Measurements from ENCODE around the gene RILPL1. TPM values are rescaled to one million over a fixed set of nuclear protein-coding genes. Genes with fewer than 3 reads are reported as not detected.
"Not testable (repeated sequence)": the region's sequence is repeated elsewhere in the genome, so short reads cannot be mapped to it uniquely, and the experiment has no call there.

Gene RILPL1
- total RNA-seq, 4 donors from 2014 or later, result 8.5 to 21.9 (median 11.2) TPM

DNA sequence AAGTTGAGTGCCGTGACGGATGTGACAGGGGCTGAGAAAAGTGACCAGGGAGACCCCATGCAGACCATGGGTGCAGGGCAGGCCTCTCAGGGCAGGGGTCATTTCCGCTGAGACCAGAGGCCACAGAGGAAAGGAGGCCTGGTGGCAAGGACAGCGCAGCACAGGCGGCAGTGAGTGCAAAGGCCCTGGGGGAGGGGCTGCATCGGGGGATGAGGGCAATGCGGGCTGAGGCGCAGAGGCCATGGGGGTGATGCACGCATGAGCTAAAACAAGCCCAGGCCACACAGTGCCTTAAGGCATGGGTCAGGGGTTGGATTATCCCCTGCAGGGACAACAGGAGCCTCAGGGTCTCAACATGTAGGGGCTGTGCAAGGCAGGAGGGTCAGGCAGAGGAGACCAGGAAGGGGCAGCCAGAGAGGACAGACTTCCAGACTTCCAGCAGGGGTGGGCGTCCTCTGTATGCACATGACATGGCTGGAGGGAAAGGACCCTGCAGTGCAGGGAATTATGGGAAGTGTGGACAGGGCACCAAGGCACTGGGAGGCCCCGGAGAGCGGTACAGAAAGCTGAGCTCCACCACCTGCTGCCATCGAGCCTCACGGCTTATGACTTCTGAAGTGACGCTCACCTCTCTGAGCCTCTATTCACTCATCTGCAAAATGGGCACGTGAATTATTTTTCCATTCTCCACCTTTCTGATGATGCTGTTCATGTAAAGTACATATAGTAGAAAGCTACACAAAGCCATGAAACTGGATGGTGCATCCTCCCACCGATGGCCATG lies 27.3 kb downstream of the RILPL1 start:
- TF ChIP-seq, protein P1, sequence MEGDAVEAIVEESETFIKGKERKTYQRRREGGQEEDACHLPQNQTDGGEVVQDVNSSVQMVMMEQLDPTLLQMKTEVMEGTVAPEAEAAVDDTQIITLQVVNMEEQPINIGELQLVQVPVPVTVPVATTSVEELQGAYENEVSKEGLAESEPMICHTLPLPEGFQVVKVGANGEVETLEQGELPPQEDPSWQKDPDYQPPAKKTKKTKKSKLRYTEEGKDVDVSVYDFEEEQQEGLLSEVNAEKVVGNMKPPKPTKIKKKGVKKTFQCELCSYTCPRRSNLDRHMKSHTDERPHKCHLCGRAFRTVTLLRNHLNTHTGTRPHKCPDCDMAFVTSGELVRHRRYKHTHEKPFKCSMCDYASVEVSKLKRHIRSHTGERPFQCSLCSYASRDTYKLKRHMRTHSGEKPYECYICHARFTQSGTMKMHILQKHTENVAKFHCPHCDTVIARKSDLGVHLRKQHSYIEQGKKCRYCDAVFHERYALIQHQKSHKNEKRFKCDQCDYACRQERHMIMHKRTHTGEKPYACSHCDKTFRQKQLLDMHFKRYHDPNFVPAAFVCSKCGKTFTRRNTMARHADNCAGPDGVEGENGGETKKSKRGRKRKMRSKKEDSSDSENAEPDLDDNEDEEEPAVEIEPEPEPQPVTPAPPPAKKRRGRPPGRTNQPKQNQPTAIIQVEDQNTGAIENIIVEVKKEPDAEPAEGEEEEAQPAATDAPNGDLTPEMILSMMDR (IDR thresholded peaks at IDR 0.05), result no peak
- no peak for ATAC-seq (ENCODE audit: low FRiP score)
- no peak for DNase-seq (ENCODE audit: low spot score)

DNA sequence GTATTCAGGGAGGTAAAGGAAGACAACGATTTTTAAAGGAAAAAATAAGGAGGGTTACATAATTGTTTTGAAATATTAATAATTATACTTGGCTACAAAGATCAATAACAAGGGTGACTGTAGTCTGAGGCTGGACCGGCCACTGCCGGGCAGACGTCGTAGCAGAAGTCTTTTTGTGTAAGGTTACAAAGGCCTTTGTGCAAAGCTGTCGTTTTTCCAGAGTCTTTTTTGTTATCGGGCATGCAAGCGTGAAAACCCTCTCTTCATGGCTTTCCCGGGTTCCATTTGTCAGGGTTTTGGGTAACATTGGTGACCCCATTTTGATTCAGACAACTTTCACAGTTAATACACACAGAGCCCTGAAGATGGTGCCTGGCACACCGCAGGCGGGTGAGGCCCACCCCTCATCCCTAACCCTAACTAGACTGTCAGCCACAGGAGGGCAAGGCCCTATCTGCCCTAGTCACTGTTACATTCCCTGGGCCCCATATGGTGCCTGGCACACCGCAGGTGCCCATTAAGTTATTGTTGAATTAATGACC lies 31.3 kb downstream of the RILPL1 start:
- DNase-seq (ENCODE audit: low spot score) (no peak), ATAC-seq (ENCODE audit: low FRiP score) (no peak)
- TF ChIP-seq, protein P1 (IDR thresholded peaks at IDR 0.05), result no peak

DNA sequence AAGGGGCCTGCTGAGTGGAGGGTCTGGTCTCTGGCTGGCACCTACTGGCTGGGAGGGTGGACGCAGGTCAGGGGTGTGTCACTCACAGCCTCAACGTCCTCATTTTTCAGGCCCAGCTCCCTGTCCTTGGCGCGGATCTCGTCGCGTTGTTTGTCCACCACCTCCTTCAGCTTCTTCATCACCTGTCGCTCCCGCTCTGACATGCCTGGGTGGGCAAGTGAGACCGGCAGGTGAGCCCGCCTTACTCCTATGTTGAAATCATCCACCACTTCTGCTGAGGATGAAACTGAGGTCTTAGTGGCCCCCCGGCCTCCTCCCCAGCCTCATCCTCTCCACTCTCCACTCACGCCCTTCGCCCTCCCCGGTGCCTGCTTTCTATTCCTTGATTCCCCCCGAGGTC lies 34.2 kb downstream of the RILPL1 start:
- ATAC-seq (ENCODE audit: low FRiP score), result no peak
- TF ChIP-seq, protein P1 (IDR thresholded peaks at IDR 0.05), result no peak

DNA sequence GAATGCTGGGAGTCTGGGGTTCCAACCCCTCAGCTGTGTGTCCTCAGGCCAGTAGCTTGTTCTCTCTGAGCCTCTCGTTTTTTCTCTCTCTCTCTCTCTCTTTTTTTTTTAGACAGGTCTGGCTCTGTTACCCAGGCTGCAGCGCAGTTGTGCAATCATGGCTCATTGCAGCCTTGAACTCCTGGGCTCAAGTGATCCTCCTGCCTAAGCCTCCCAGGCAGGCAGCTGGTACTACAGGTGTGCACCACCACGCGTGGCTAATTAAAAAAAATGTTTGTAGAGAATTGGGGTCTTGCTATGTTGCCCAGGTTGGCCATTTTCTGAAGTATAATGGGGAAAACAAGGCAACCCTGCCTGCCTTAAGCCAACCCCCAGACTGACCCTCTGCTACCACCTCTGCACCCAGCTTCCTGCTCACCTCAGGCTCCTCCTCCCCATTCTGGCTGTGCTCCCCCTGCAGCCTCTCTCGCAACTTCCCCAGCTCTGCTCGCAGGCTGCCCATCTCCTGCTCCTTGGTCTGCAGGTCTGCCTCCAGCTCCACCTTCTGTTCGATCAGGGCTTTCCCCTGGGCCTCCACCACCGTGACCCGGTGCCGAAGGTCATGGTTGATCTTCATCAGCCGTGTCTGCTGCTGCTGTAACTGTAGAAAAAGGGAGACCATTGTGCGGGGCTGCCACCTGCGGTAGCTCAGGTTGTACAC lies 35.2 kb downstream of the RILPL1 start:
- TF ChIP-seq, protein P1 (IDR thresholded peaks at IDR 0.05), result no peak
- ATAC-seq (ENCODE audit: low FRiP score) (no peak), DNase-seq (ENCODE audit: low spot score) (no peak)

More for the DNA sequence above, 34.2 kb downstream of the RILPL1 start:
- DNase-seq (ENCODE audit: low spot score), result no peak

DNA sequence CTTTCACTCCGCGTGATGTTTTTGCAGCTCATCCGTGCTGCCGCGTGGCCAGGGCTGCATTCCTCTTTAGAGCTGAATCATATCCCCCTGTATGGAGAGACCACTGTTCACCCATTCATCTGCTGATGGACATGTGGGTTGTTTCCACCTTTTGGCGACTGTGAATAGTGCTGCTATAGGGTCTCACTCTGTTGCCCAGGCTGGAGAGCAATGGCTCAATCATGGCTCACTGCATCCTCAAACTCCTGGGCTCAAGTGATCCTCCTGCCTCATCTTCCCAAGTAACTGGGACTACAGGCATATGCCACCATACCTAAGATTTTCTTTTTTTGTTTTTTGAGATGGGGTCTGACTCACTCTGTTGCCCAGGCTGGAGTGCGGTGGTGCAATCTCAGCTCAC lies 36.5 kb downstream of the RILPL1 start:
- no peak for DNase-seq (ENCODE audit: low spot score)
- ATAC-seq (ENCODE audit: low FRiP score), result no peak
- TF ChIP-seq, protein P1 (IDR thresholded peaks at IDR 0.05), result no peak

DNA sequence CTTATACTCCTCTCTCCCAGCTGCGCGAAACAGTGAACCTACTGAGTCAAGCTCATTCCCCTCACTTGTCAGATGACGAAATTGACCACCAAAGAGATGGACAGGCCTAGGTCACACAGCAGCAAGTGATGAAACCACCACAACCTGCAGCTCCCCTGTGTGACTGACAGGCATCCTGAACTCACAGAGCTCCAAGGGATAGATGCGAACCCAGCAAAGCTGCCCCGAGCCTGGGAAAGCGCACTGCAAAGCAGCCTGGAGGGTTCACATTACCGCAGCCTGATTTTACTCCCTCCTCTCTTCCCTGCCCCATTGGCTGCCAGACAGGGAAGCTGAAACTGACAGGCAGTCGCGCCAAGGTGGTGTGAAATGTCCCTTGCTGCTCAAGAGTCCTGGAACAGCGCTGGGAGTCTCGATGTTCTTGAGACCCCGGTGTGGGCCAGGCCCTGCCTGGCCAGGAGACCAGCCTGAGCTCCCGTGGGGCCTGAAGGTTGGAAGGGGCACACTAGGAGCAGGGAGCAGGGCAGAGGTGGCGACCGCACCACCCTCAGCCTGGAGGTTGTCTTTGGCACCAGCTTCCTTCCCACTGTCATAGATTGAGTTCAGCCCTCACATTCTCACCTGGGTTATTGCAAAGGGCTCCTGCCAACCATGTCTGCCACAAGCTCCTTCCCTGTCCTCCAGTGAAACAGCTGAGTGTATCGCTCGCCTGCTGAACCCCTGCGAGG lies 39.2 kb downstream of the RILPL1 start:
- ATAC-seq (ENCODE audit: low FRiP score), result no peak
- TF ChIP-seq, protein P1 (IDR thresholded peaks at IDR 0.05), result no peak

DNA sequence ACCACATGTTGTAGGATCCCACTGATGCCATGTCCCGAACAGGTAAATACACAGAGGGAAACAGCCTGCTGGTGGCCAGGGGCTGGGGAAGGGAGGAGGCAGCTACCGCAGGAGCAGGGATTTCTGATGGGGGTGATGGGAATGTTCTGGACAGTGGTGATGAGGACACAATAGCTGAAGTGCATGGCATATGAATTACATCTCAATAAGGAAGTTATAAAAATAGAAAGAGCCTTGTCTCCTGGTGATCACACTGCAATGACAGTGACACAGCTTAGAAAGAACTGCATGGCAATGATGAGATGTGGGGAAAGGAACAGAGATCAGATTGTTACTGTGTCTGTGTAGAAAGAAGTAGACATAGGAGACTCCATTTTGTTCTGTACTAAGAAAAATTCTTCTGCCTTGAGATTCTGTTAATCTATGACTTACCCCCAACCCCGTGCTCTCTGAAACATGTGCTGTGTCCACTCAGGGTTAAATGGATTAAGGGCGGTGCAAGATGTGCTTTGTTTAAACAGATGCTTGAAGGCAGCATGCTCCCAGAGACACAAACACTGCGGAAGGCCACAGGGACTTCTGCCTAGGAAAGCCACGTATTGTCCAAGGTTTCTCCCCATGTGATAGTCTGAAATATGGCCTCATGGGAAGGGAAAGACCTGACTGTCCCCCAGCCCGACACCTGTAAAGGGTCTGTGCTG lies 41.0 kb downstream of the RILPL1 start:
- not testable (repeated sequence) for ATAC-seq (ENCODE audit: low FRiP score)

More for the DNA sequence above, 39.2 kb downstream of the RILPL1 start:
- no peak for DNase-seq (ENCODE audit: low spot score)

More for the DNA sequence above, 41.0 kb downstream of the RILPL1 start:
- DNase-seq (ENCODE audit: low spot score), result not testable (repeated sequence)

All from omental fat pad (tissue), 4 donors.